ENCODE results near the gene INPP5K.
A peak's percentile ranks its signal among the peaks of the same experiment; 100 is the strongest.

Gene INPP5K

DNA sequence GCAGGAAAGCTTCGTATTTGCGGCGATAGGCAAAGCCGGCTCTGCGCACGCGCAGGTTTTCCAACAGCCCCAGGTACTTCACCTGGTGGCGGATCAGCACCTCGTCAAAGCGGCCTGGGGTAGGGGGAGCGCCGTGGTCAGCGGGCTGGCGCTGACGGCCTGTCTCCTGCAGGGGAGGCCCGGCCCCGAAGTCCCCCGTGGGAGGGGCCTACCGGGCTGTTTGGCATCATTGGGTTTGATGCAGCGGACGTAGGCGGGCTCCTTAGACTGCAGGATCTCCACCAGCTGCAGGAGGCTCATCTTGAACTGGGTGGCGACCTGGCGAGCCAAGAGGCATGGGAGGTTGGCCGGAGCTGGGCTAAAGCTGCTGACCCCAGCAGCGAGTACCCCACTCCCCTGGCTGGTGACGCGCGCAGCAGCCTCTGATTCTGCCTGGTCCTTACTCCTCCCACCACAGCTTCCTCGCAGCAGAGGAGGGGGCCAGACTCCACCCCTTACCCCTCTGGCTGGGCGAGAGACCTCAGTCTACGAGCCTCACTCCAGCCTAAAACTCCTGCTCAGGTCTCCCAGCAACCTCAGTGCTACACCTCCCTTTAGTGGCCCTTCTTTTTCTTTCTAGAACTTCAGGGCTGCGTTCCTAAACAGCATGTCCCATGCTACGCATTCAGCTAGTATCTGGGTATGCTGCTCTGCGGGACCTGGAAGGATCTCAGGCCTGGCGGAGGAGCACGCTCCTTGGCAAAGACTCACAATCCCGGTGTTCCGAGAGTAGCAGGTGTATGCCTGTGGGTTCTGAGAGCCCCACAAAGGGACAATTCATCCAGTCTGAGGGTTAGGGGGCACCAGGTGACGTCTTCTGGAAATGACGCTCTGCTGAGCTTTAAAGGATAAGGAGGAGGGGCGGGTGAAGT lies 44.2 kb downstream of the INPP5K start:
- H3K27ac ChIP-seq (ENCODE audit: low read length, poor library complexity, severe bottlenecking), result no peak overlapping the region
- H2BK120ac ChIP-seq (ENCODE audit: low read depth, low read length), result no peak overlapping the region
- no peak for DNase-seq
- 96% methylated on average over 41 of the region's 42 CpGs for WGBS
- no peak overlapping the region for H3K4ac ChIP-seq (ENCODE audit: low read depth in 1 of 2, low read length in 2 of 2)
- H3K79me1 ChIP-seq (replicated peaks; ENCODE audit: low read length, poor library complexity, severe bottlenecking), result peaks cover 36% of the 10 kb centered on the region
- H4K91ac ChIP-seq (ENCODE audit: low read length), result peak overlapping the region; percentile 34
- H3K14ac ChIP-seq (ENCODE audit: low read length in 2 of 2), result no peak overlapping the region
- H3K9me3 ChIP-seq (ENCODE audit: control insufficient read depth, low read length), result no peaks in the 10 kb centered on the region
- H3K9ac ChIP-seq (ENCODE audit: low read length), result no peak overlapping the region
- H3K4me3 ChIP-seq (ENCODE audit: insufficient read depth in 1 of 2, low read depth in 1 of 2, low read length in 2 of 2), result no peak overlapping the region
- H2BK5ac ChIP-seq (ENCODE audit: low read depth, low read length, poor library complexity, severe bottlenecking), result no peak overlapping the region
- H2AFZ ChIP-seq (ENCODE audit: low read depth, low read length), result no peak overlapping the region
- no peak overlapping the region for H4K8ac ChIP-seq (ENCODE audit: low read length)
- H2BK12ac ChIP-seq (ENCODE audit: low read length in 2 of 2), result no peak overlapping the region
- H2BK15ac ChIP-seq (ENCODE audit: low read depth, poor library complexity, severe bottlenecking), result no peak overlapping the region
- H3K36me3 ChIP-seq (ENCODE audit: control insufficient read depth in 1 of 2, insufficient read depth in 2 of 2, low read depth in 1 of 2, low read length in 2 of 2), result peaks cover 82 to 87% of the 10 kb centered on the region in 2 experiments
- H2AK5ac ChIP-seq (ENCODE audit: low read length, severe bottlenecking), result no peak overlapping the region
- no peak overlapping the region for H3K18ac ChIP-seq (ENCODE audit: low read depth in 1 of 2, low read length in 2 of 2)
- no peaks in the 10 kb centered on the region for H3K27me3 ChIP-seq (ENCODE audit: control insufficient read depth in 1 of 2, insufficient read depth in 1 of 2, low read length in 2 of 2)
- H3K4me2 ChIP-seq (ENCODE audit: low read length, poor library complexity, severe bottlenecking), result no peak overlapping the region
- H3K23ac ChIP-seq (ENCODE audit: low read length in 2 of 2), result no peak overlapping the region
- H3K4me1 ChIP-seq (ENCODE audit: control insufficient read depth, insufficient read depth, low read depth, low read length), result peaks cover 17% of the 10 kb centered on the region

GRCh38 chr17:1471490-1471889 lies 44.9 kb downstream of the INPP5K start:
- H2BK120ac ChIP-seq (ENCODE audit: low read depth, low read length), result no peak overlapping the region
- no peak overlapping the region for H2AFZ ChIP-seq (ENCODE audit: low read depth, low read length)
- no peak overlapping the region for H3K4ac ChIP-seq (ENCODE audit: low read depth in 1 of 2, low read length in 2 of 2)
- no peak overlapping the region for H3K9ac ChIP-seq (ENCODE audit: low read length)
- H3K4me3 ChIP-seq (ENCODE audit: insufficient read depth in 1 of 2, low read depth in 1 of 2, low read length in 2 of 2), result no peak overlapping the region
- H3K4me1 ChIP-seq (ENCODE audit: control insufficient read depth, insufficient read depth, low read depth, low read length), result peaks cover 16% of the 10 kb centered on the region
- no peak overlapping the region for H3K27ac ChIP-seq (ENCODE audit: low read length, poor library complexity, severe bottlenecking)
- H3K23ac ChIP-seq (ENCODE audit: low read length in 2 of 2), result no peak overlapping the region
- no peak overlapping the region for H4K8ac ChIP-seq (ENCODE audit: low read length)
- no peak overlapping the region for H4K91ac ChIP-seq (ENCODE audit: low read length)
- H3K9me3 ChIP-seq (ENCODE audit: control insufficient read depth, low read length), result no peaks in the 10 kb centered on the region
- no peak overlapping the region for H3K14ac ChIP-seq (ENCODE audit: low read length in 2 of 2)
- 98% methylated on average over 15 of the region's 15 CpGs for WGBS
- H3K18ac ChIP-seq (ENCODE audit: low read depth in 1 of 2, low read length in 2 of 2), result no peak overlapping the region
- no peak overlapping the region for H3K4me2 ChIP-seq (ENCODE audit: low read length, poor library complexity, severe bottlenecking)
- DNase-seq, result no peak
- no peak overlapping the region for H2AK5ac ChIP-seq (ENCODE audit: low read length, severe bottlenecking)
- H3K27me3 ChIP-seq (ENCODE audit: control insufficient read depth in 1 of 2, insufficient read depth in 1 of 2, low read length in 2 of 2), result no peaks in the 10 kb centered on the region
- H3K79me1 ChIP-seq (replicated peaks; ENCODE audit: low read length, poor library complexity, severe bottlenecking), result peaks cover 36% of the 10 kb centered on the region
- peaks cover 83 to 89% of the 10 kb centered on the region in 2 experiments for H3K36me3 ChIP-seq (ENCODE audit: control insufficient read depth in 1 of 2, insufficient read depth in 2 of 2, low read depth in 1 of 2, low read length in 2 of 2)
- H2BK15ac ChIP-seq (ENCODE audit: low read depth, poor library complexity, severe bottlenecking), result no peak overlapping the region
- no peak overlapping the region for H2BK5ac ChIP-seq (ENCODE audit: low read depth, low read length, poor library complexity, severe bottlenecking)
- H2BK12ac ChIP-seq (ENCODE audit: low read length in 2 of 2), result no peak overlapping the region

DNA sequence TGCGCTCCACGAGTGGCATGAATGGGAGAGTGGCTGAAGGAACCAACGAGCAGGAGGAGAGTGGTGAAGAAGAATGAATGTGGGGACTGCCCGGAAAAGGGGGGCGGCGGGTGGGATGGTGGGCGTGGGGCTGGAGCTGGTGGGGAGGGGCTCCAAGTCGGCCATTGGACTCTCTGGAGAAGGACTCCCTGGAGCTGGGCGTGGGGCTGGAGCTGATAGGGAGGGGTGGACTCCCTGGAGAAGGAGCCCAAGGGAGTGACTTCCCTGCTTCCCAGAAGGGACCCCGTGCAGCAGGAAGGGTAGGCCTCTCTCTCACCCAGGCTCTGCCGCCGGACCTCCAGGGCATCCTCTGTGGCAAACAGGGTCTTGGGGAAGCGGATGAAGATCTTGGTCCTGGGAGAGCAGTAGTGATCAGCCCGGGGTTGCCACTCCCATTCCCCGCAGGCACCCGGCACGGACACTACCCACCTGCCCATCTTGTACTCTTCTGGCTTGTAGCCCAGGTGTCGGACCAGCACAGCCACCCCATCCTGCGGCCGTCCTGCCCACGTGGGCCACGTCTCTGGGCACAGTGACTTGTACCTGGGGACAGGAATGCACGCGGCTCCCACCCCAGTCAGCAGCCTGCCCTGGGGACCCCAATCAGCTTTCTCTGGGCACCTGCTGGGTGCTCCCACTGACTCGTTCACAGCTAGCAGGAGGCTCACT lies 45.5 kb downstream of the INPP5K start:
- Histone ChIP-seq H3K36me3 (ENCODE audit: control insufficient read depth in 1 of 2, insufficient read depth in 2 of 2, low read depth in 1 of 2, low read length in 2 of 2) (peaks cover 83 to 95% of the 10 kb centered on the region in 2 experiments), H3K9ac (ENCODE audit: low read length) (no peak overlapping the region), H3K27ac (ENCODE audit: low read length, poor library complexity, severe bottlenecking) (no peak overlapping the region), H3K18ac (ENCODE audit: low read depth in 1 of 2, low read length in 2 of 2) (no peak overlapping the region), H3K4me3 (ENCODE audit: insufficient read depth in 1 of 2, low read depth in 1 of 2, low read length in 2 of 2) (no peak overlapping the region), H3K14ac (ENCODE audit: low read length in 2 of 2) (no peak overlapping the region), H3K4me2 (ENCODE audit: low read length, poor library complexity, severe bottlenecking) (no peak overlapping the region), H2AK5ac (ENCODE audit: low read length, severe bottlenecking) (no peak overlapping the region), H2BK120ac (ENCODE audit: low read depth, low read length) (no peak overlapping the region), H3K4me1 (ENCODE audit: control insufficient read depth, insufficient read depth, low read depth, low read length) (peaks cover 15% of the 10 kb centered on the region), H3K4ac (ENCODE audit: low read depth in 1 of 2, low read length in 2 of 2) (no peak overlapping the region), H2BK5ac (ENCODE audit: low read depth, low read length, poor library complexity, severe bottlenecking) (no peak overlapping the region), H3K27me3 (ENCODE audit: control insufficient read depth in 1 of 2, insufficient read depth in 1 of 2, low read length in 2 of 2) (no peaks in the 10 kb centered on the region), H2BK12ac (ENCODE audit: low read length in 2 of 2) (no peak overlapping the region), H4K91ac (ENCODE audit: low read length) (no peak overlapping the region), H3K9me3 (ENCODE audit: control insufficient read depth, low read length) (no peaks in the 10 kb centered on the region), H3K79me1 (replicated peaks; ENCODE audit: low read length, poor library complexity, severe bottlenecking) (peaks cover 36% of the 10 kb centered on the region), H2BK15ac (ENCODE audit: low read depth, poor library complexity, severe bottlenecking) (no peak overlapping the region), H4K8ac (ENCODE audit: low read length) (peak overlapping the region; percentile 51), H3K23ac (ENCODE audit: low read length in 2 of 2) (no peak overlapping the region), H2AFZ (ENCODE audit: low read depth, low read length) (no peak overlapping the region)
- 96% methylated on average over 25 of the region's 25 CpGs for WGBS
- no peak for DNase-seq

GRCh38 chr17:1470071-1470754 lies 46.2 kb downstream of the INPP5K start:
- Histone ChIP-seq H4K91ac (ENCODE audit: low read length) (no peak overlapping the region), H3K4ac (ENCODE audit: low read depth in 1 of 2, low read length in 2 of 2) (no peak overlapping the region), H3K18ac (ENCODE audit: low read depth in 1 of 2, low read length in 2 of 2) (no peak overlapping the region), H3K4me3 (ENCODE audit: insufficient read depth in 1 of 2, low read depth in 1 of 2, low read length in 2 of 2) (no peak overlapping the region), H2BK15ac (ENCODE audit: low read depth, poor library complexity, severe bottlenecking) (no peak overlapping the region), H2AK5ac (ENCODE audit: low read length, severe bottlenecking) (no peak overlapping the region), H2BK12ac (ENCODE audit: low read length in 2 of 2) (no peak overlapping the region), H3K23ac (ENCODE audit: low read length in 2 of 2) (no peak overlapping the region), H4K8ac (ENCODE audit: low read length) (no peak overlapping the region), H3K4me2 (ENCODE audit: low read length, poor library complexity, severe bottlenecking) (no peak overlapping the region), H3K4me1 (ENCODE audit: control insufficient read depth, insufficient read depth, low read depth, low read length) (peaks cover 12% of the 10 kb centered on the region), H2AFZ (ENCODE audit: low read depth, low read length) (no peak overlapping the region), H3K36me3 (ENCODE audit: control insufficient read depth in 1 of 2, insufficient read depth in 2 of 2, low read depth in 1 of 2, low read length in 2 of 2) (peaks cover 83 to 96% of the 10 kb centered on the region in 2 experiments), H3K9me3 (ENCODE audit: control insufficient read depth, low read length) (no peaks in the 10 kb centered on the region), H3K9ac (ENCODE audit: low read length) (no peak overlapping the region), H2BK120ac (ENCODE audit: low read depth, low read length) (no peak overlapping the region), H3K27ac (ENCODE audit: low read length, poor library complexity, severe bottlenecking) (no peak overlapping the region), H3K27me3 (ENCODE audit: control insufficient read depth in 1 of 2, insufficient read depth in 1 of 2, low read length in 2 of 2) (no peaks in the 10 kb centered on the region), H3K14ac (ENCODE audit: low read length in 2 of 2) (no peak overlapping the region), H3K79me1 (replicated peaks; ENCODE audit: low read length, poor library complexity, severe bottlenecking) (peaks cover 31% of the 10 kb centered on the region), H2BK5ac (ENCODE audit: low read depth, low read length, poor library complexity, severe bottlenecking) (no peak overlapping the region)
- 94% methylated on average over 33 of the region's 33 CpGs for WGBS
- no peak for DNase-seq

Data from mesenchymal stem cell (in vitro differentiated cells and primary cell).